BLaER1 (cell line): ENCODE results near the gene VAMP8.
A peak's percentile ranks its signal among the peaks of the same experiment; 100 is the strongest.
"Not testable (repeated sequence)": the region's sequence is repeated elsewhere in the genome, so short reads cannot be mapped to it uniquely, and the experiment has no call there.

Experiments used
- H3K27ac ChIP-seq: shearing (Covaris generic); formaldehyde crosslinking; 2 replicates; pipeline ENCODE4 v1.8.1; 2022
- H3K27me3 ChIP-seq: shearing (Covaris generic); formaldehyde crosslinking; 2 replicates; pipeline ENCODE4 v1.8.1; 2022
- H3K36me3 ChIP-seq: shearing (Covaris generic); formaldehyde crosslinking; 2 replicates; pipeline ENCODE4 v1.8.1; 2022
- H3K4me1 ChIP-seq: shearing (Covaris generic); formaldehyde crosslinking; 2 replicates; pipeline ENCODE4 v1.8.1; 2022
- H3K4me2 ChIP-seq: shearing (Covaris generic); formaldehyde crosslinking; 2 replicates; pipeline ENCODE4 v1.8.1; 2022
- H3K4me3 ChIP-seq: shearing (Covaris generic); formaldehyde crosslinking; 2 replicates; pipeline ENCODE4 v1.8.1; 2022
- H3K9ac ChIP-seq: shearing (Covaris generic); formaldehyde crosslinking; 2 replicates; pipeline ENCODE4 v1.8.1; 2022
- H3K9me3 ChIP-seq: shearing (Covaris generic); formaldehyde crosslinking; 2 replicates; pipeline ENCODE4 v1.8.1; 2022
- H4K20me1 ChIP-seq: shearing (Covaris generic); formaldehyde crosslinking; 2 replicates; pipeline ENCODE4 v1.8.1; 2022
- Cebpa-rat ChIP-seq: shearing (Covaris generic); IDR thresholded peaks from 2 replicates; pipeline ENCODE4 v1.8.1; 2022

The VAMP8 gene

DNA sequence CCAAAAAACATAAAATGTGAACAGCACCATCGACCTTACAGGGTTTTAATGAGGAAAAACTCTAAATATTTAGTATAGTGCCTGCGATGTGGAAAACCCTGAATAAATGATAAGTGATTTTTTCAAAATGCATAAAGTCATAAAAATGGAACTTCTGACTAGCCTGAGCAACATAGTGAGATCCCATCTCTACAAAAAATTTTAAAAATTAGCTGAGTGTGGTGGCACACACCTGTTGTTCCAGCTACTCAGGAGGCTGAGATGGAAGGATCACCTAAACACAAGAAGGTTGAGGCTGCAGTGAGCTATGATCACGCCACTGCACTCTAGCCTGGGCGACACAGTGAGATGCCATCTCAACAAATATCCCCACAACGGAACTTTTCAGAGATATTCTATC is 20.3 kb upstream of the VAMP8 start:
- H3K27me3 ChIP-seq, result no peaks in the 10 kb centered on the region
- H3K4me3 ChIP-seq, result no peak overlapping the region
- peaks cover 77% of the 10 kb centered on the region for H3K36me3 ChIP-seq
- H3K27ac ChIP-seq, result no peak overlapping the region
- peaks cover 22% of the 10 kb centered on the region for H3K4me1 ChIP-seq
- peaks cover 37% of the 10 kb centered on the region; the same call in 1 of the 2 replicates for H4K20me1 ChIP-seq
- H3K9me3 ChIP-seq, result no peaks in the 10 kb centered on the region
- H3K9ac ChIP-seq, result no peak overlapping the region
- no peak overlapping the region for H3K4me2 ChIP-seq
- no peak for TF ChIP-seq Cebpa-rat

DNA sequence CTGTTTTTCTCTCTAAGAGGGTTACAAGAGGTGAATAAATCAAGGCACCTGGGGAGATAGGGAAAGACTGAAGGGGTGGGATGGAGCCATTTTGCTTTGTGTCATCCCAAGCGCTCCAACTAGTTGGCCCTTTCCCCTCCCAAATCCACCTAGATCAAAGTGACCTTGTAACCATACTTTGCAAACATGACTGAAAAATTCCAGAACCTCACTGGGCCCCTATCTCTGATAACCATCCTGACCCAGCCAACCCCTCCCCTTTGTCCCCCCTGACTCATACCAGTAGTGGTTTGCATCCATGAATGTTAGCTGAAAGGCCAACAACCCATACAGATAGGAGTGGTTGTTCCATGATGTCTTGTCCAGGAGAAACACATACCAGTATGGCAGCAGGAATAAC is 19.2 kb upstream of the VAMP8 start:
- H3K36me3 ChIP-seq, result peaks cover 67% of the 10 kb centered on the region
- no peak for TF ChIP-seq Cebpa-rat
- no peak overlapping the region for H3K4me2 ChIP-seq

DNA sequence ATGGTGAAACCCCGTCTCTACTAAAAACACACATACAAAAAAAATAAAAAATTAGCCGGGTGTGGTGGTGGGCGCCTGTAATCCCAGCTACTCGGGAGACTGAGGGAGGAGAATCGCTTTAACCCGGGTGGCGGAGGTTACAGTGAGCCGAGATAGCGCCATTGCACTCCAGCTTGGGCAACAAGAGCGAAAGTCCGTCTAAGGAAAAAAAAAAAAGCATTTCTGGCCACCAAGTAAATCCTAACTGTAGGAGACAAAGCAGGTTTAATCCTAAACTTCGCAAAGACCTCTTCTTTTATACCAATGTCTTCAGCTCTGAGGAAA is 17.0 kb upstream of the VAMP8 start:
- H4K20me1 ChIP-seq, result peaks cover 37% of the 10 kb centered on the region; the same call in 1 of the 2 replicates
- H3K27ac ChIP-seq, result peak overlapping the region; percentile 56; the same call in 1 of the 2 replicates
- not testable (repeated sequence) for H3K27me3 ChIP-seq

More for the DNA sequence above, 19.2 kb upstream of the VAMP8 start:
- no peaks in the 10 kb centered on the region for H3K9me3 ChIP-seq
- no peak overlapping the region for H3K9ac ChIP-seq
- peaks cover 25% of the 10 kb centered on the region for H3K4me1 ChIP-seq
- no peaks in the 10 kb centered on the region for H3K27me3 ChIP-seq
- peaks cover 37% of the 10 kb centered on the region; the same call in 1 of the 2 replicates for H4K20me1 ChIP-seq
- no peak overlapping the region for H3K27ac ChIP-seq
- no peak overlapping the region for H3K4me3 ChIP-seq

DNA sequence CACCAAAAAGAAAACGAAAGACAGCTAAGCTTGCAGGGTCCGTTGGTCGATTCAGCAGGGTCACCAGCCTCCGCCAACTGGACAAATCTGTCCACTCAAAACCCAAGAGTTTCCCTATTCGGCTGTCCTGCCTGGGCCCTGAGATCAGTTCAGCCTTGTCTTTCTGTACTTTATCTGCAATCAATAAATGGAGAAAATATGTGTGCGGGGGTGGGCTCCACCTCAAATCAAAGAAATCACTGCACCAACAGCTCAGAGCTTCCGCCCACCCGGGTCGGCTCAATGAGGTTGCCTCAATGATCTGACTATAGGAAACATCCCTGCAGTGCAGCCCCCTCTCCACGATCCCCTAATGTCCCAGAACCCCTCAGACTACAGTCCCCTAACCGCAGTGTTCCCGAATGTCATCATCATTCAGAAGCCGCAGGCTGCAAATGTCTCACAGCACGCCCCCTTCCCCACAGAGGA is 16.5 kb upstream of the VAMP8 start:
- Histone ChIP-seq H3K4me3 (peak overlapping the region; percentile 71), H3K36me3 (peaks cover 40% of the 10 kb centered on the region), H3K27me3 (no peaks in the 10 kb centered on the region), H3K9me3 (no peaks in the 10 kb centered on the region), H3K4me1 (peaks cover 38% of the 10 kb centered on the region), H3K9ac (peak overlapping the region; percentile 88), H4K20me1 (peaks cover 37% of the 10 kb centered on the region; the same call in 1 of the 2 replicates), H3K27ac (peak overlapping the region; percentile 56), H3K4me2 (peak overlapping the region; percentile 98)
- TF ChIP-seq Cebpa-rat, result no peak

More for the DNA sequence above, 17.0 kb upstream of the VAMP8 start:
- peaks cover 45% of the 10 kb centered on the region for H3K36me3 ChIP-seq
- H3K9ac ChIP-seq, result peak overlapping the region; percentile 88
- H3K4me1 ChIP-seq, result peaks cover 38% of the 10 kb centered on the region
- H3K4me2 ChIP-seq, result peak overlapping the region; percentile 98
- H3K9me3 ChIP-seq, result not testable (repeated sequence)
- peak overlapping the region; percentile 71 for H3K4me3 ChIP-seq

DNA sequence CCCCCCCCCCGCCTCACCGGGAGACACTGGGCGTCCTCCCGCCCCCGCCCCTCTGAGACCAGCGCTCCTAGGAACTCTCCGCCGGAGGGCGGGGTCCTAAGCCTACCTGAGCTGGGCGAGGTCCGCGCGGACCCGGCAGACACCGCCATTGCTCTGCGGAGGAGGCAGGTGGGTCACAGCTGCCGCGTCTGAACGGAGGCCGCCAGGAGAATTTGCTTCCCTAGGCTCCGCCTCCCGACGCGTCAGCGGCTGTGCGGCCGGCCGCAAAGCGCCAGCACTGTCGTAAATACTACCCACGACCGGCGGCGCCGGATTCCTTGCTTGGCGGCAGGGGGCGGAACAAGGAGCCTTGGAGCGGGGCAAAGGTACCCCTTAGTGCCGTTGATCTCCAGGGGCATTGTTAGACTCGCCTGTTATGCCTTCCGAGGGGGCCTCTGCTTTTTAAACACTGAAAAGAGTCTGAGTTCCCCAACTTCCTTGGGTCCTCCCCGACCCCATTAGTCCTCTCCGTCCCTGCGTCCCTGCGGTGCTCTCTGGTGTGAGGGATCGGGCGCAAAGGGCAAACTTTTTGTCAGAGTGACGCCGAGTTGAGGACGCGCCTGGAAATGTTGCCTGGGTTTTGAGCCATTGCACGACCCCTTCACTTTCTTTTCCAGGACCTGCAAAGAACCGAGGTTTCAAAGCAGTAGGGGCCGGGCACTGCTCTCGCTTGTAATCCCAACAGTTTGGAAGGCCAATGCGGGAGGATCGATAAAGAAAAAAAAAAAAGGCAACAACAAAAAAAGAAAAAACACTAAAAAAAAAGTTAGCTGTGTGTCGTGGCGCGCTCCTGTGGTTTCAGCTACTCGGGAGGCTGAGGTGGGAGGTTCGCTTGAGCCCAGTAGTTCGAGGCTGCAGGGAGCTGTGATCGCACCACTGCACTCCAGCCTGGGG is 15.8 kb upstream of the VAMP8 start, which contains the start of gene GGCX:
Gene GGCX (minus strand): TSS at position 214 of the 933 bp plus-strand sequence. CDS start 65 bp downstream, at position 149.
- peaks cover 37% of the 10 kb centered on the region; the same call in 1 of the 2 replicates for H4K20me1 ChIP-seq
- peak within 1 kb of the TSS; percentile 71 for H3K4me3 ChIP-seq
- H3K4me1 ChIP-seq, result peaks cover 38% of the 10 kb centered on the region
- H3K27ac ChIP-seq, result peak within 1 kb of the TSS; percentile 87
- peaks cover 33% of the 10 kb centered on the region for H3K36me3 ChIP-seq
- H3K9me3 ChIP-seq, result no peaks in the 10 kb centered on the region
- H3K9ac ChIP-seq, result peak within 1 kb of the TSS; percentile 88
- H3K27me3 ChIP-seq, result no peaks in the 10 kb centered on the region
- peak within 1 kb of the TSS; percentile 98 for H3K4me2 ChIP-seq
- no peak for TF ChIP-seq Cebpa-rat

DNA sequence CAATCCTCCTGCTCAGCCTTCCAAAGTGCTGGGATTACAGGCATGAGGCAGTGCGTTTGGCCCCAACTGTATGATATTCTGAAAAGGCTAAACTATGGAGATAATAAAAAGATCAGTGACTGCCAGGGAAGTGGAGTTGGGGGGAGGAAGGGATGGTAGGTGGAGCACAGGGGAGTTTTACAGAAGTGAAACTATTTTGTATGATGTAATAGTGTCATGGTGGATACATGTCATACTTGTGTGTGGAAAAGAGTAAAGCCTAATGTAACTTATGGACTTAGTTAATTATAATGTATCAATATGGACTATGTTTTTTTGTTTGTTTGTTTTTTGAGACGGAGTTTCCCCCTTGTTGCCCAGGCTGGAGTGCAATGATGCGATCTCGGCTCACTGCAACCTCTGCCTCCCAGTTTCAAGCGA is 13.2 kb upstream of the VAMP8 start:
- Histone ChIP-seq H3K4me1 (peaks cover 36% of the 10 kb centered on the region), H3K4me3 (no peak overlapping the region), H3K9me3 (no peaks in the 10 kb centered on the region), H3K27me3 (no peaks in the 10 kb centered on the region), H3K4me2 (peak overlapping the region; percentile 50), H4K20me1 (peaks cover 12% of the 10 kb centered on the region; the same call in 1 of the 2 replicates), H3K27ac (peak overlapping the region; percentile 35; the same call in 1 of the 2 replicates), H3K9ac (no peak overlapping the region), H3K36me3 (peaks cover 8% of the 10 kb centered on the region)
- TF ChIP-seq Cebpa-rat, result 0 out of 2 replicates have a peak, but pooled peaks have one; percentile 27

DNA sequence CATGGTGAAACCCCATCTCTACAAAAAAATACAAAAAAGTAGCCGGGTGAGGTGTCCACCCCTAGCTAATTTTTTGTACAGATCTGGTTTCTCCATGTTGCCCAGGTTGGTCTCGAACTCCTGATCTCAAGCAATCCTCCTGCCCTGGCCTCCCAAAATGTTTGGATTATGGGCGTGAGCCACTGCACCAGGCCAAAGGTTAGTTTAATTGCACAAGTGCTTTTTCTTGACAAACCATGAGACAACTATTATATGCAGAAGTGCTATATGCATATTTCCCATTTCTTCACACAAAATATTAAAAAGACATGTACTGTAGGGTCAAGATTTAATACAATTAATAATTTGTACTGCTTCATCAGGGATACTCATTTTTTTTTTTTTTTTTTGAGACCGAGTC is 11.1 kb upstream of the VAMP8 start:
- Histone ChIP-seq H3K27me3 (no peaks in the 10 kb centered on the region), H3K36me3 (no peaks in the 10 kb centered on the region), H3K4me2 (no peak overlapping the region), H4K20me1 (no peaks in the 10 kb centered on the region), H3K9me3 (no peaks in the 10 kb centered on the region), H3K4me3 (no peak overlapping the region), H3K4me1 (peaks cover 19% of the 10 kb centered on the region), H3K27ac (no peak overlapping the region), H3K9ac (no peak overlapping the region)
- TF ChIP-seq Cebpa-rat, result no peak

DNA sequence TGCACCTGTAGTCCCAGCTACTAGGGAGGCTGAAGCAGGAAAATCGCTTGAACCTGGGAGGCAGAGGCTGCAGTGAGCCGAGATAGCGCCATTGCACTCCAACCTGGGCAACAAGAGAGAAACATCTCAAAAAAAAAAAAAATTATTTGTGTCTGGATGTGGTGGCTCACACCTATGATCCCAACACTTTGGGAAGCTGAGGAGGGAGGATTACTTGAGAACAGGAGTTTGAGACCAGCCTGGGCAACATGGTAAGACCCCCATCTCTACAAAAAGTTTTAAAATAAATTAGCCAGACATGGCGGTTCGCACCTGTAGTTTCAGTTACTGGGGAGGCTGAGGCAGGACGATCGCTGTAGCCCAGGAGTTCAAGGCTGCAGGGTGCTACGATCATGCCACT is 1.6 kb upstream of the VAMP8 start:
- no peak overlapping the region for H3K9ac ChIP-seq
- no peak overlapping the region for H3K4me2 ChIP-seq
- H3K27ac ChIP-seq, result no peak overlapping the region

DNA sequence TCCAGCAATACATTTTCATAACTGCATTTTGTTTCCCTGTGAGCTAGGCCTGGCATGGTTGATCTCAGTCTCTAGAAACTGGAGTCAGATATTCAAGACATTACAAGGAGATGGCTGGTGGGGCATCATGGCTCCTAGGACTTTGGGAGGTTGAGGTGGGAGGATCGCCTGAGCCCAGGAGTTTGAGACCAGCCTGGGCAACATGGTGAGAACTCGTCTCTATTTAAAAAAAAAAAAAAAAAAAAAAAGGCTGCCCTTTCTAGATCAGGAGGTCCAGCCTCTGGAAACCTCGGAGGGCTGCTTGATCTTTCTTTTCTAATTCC is 362 bp upstream of the VAMP8 start:
- no peaks in the 10 kb centered on the region for H3K27me3 ChIP-seq
- H3K27ac ChIP-seq, result peak overlapping the region; percentile 95
- H3K9me3 ChIP-seq, result no peaks in the 10 kb centered on the region
- no peaks in the 10 kb centered on the region for H4K20me1 ChIP-seq
- H3K4me2 ChIP-seq, result peak overlapping the region; percentile 92
- no peaks in the 10 kb centered on the region; the same call in 1 of the 2 replicates for H3K36me3 ChIP-seq
- H3K9ac ChIP-seq, result peak overlapping the region; percentile 79; the same call in 1 of the 2 replicates
- TF ChIP-seq Cebpa-rat, result no peak
- H3K4me3 ChIP-seq, result no peak overlapping the region; the same call in 1 of the 2 replicates
- peaks cover 62% of the 10 kb centered on the region for H3K4me1 ChIP-seq

More for the DNA sequence above, 1.6 kb upstream of the VAMP8 start:
- no peak for TF ChIP-seq Cebpa-rat
- Histone ChIP-seq H3K36me3 (no peaks in the 10 kb centered on the region), H3K4me1 (peaks cover 49% of the 10 kb centered on the region), H3K4me3 (no peak overlapping the region), H4K20me1 (no peaks in the 10 kb centered on the region), H3K9me3 (no peaks in the 10 kb centered on the region), H3K27me3 (no peaks in the 10 kb centered on the region)
